Measurements from ENCODE around the gene P3R3URF.

DNA sequence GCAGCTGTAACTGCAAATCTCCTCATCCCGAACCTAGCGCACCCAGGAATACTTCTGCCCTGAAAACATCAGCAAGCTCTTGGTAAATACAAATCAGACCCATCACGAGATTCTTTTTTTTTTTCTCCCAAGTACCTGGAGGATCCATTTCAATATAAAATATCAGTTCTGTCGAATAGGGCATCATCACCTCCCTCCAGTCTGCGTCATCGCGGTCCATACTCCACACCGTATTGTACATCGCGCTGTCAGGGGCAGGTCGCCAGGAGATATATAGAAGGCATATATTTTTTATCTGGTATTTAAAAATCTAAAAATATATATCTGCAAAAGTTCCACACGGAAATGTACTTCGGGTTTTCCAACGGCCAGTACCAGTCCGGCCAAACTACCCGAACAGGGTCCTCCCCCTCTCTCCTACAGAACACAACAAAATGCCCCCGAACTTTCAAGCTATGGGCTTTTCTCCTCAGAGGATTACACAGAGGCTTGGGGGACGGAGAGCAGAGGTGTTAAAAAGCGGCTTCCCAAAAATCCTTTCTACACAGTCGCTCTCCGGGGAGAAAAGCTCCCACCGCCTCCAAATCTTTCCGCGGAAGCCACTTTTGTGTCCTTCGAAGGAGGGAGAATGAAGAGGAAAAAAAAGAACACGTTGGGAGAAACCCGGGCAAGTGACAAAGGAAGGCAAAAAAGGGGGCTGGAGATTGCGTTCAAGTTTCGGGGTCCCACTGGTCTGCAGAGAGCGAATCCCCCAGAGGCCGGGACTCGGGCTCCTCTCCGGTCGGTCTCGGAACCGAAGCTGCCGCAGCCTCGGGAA, 44.4 kb downstream of the P3R3URF start:
- TF ChIP-seq, protein P1, sequence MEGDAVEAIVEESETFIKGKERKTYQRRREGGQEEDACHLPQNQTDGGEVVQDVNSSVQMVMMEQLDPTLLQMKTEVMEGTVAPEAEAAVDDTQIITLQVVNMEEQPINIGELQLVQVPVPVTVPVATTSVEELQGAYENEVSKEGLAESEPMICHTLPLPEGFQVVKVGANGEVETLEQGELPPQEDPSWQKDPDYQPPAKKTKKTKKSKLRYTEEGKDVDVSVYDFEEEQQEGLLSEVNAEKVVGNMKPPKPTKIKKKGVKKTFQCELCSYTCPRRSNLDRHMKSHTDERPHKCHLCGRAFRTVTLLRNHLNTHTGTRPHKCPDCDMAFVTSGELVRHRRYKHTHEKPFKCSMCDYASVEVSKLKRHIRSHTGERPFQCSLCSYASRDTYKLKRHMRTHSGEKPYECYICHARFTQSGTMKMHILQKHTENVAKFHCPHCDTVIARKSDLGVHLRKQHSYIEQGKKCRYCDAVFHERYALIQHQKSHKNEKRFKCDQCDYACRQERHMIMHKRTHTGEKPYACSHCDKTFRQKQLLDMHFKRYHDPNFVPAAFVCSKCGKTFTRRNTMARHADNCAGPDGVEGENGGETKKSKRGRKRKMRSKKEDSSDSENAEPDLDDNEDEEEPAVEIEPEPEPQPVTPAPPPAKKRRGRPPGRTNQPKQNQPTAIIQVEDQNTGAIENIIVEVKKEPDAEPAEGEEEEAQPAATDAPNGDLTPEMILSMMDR (IDR thresholded peaks at IDR 0.05 in 8 of 11, conservative IDR thresholded peaks at IDR 0.05 in 3 of 11): no peak
- TF ChIP-seq POLR2AphosphoS5 (IDR thresholded peaks at IDR 0.05) (no peak), POLR2A (IDR thresholded peaks at IDR 0.05) (no peak)
